Tibial artery (tissue), 4 donors: ENCODE results near the gene TRAF7.

Experiments
- DNase-seq, 2 donors: peaks; one replicate each; pipeline ENCODE4 v3.0.0-alpha.2; 2019
- H3K27ac ChIP-seq, 2 donors: fragments of 200-600 bp; sonication (generic) in 1 of 2; 1 replicate in 1 of 2; 2 replicates in 1 of 2; pipeline ENCODE4 v1.5.1; 2018 to 2019; ENCODE audit warnings: mild to moderate bottlenecking in 1 of 2
- H3K27me3 ChIP-seq, 2 donors: fragments of 200-600 bp; sonication (generic) in 1 of 2; one replicate each; pipeline versions ENCODE4 v1.5.1 to v1.6.0; 2016 to 2019
- H3K36me3 ChIP-seq, 3 donors: fragments of 200-600 bp; sonication (generic) in 2 of 3; one replicate each; pipeline ENCODE4 v1.5.1; 2016 to 2019; ENCODE audit warnings: mild to moderate bottlenecking in 2 of 3
- H3K4me1 ChIP-seq, 4 donors: fragments of 200-600 bp; sonication (generic) in 2 of 4; 1 replicate in 3 of 4; 2 replicates in 1 of 4; pipeline ENCODE4 v1.5.1; 2016 to 2019
- H3K4me3 ChIP-seq, 2 donors: fragments of 200-600 bp; sonication (generic) in 1 of 2; 1 replicate in 1 of 2; 2 replicates in 1 of 2; pipeline ENCODE4 v1.5.1; 2018 to 2019; ENCODE audit warnings: mild to moderate bottlenecking in 2 of 2
- H3K9me3 ChIP-seq, 3 donors: fragments of 200-600 bp; sonication (generic) in 1 of 3; one replicate each; pipeline ENCODE4 v1.5.1; 2016 to 2019
- CTCF ChIP-seq, 2 experiments: fragments of 200-600 bp in 1 of 2; fragments of 450-650 bp in 1 of 2; IDR thresholded peaks; one replicate each; pipeline ENCODE4 v1.5.1; 2017 to 2019; ENCODE audit warnings: antibody characterized with exemption in 2 of 2, mild to moderate bottlenecking in 1 of 2, moderate library complexity in 1 of 2
- intact Hi-C: fragments of 100-400 bp; cut with DNase I; formaldehyde crosslinking; loops from one replicate; pipeline ENCODE4 v1.15.0; 2023; ENCODE audit warnings: low total_unique reads

The TRAF7 gene

GRCh38 chr16:2155977-2156848 lies 631 bp downstream of the TRAF7 start:
- H3K27me3 ChIP-seq, result no peaks in the 10 kb centered on the region
- H3K36me3 ChIP-seq, result peaks cover 0 to 7% (median 0%) of the 10 kb centered on the region in 3 donors
- no peak for TF ChIP-seq CTCF (IDR thresholded peaks at IDR 0.05)
- peaks cover 0 to 89% (median 75%) of the 10 kb centered on the region in 4 donors for H3K4me1 ChIP-seq
- H3K27ac ChIP-seq, result peak overlapping the region; percentile 78 to 84
- H3K9me3 ChIP-seq, result no peaks in the 10 kb centered on the region
- peak overlapping the region; percentile 71 to 78 for H3K4me3 ChIP-seq
- intact Hi-C loops, result no loop called here
- DNase-seq, result no peak

GRCh38 chr16:2156849-2157224 lies 1.3 kb downstream of the TRAF7 start:
- TF ChIP-seq CTCF (IDR thresholded peaks at IDR 0.05), result no peak
- H3K27ac ChIP-seq, result peak overlapping the region; percentile 78 to 84
- H3K4me3 ChIP-seq, result peak overlapping the region; percentile 71 to 78
- no peaks in the 10 kb centered on the region for H3K9me3 ChIP-seq
- peaks cover 0 to 89% (median 69%) of the 10 kb centered on the region in 4 donors for H3K4me1 ChIP-seq
- no peaks in the 10 kb centered on the region for H3K27me3 ChIP-seq
- intact Hi-C loops, result no loop called here
- peaks cover 0 to under 1% (median 0%) of the 10 kb centered on the region in 3 donors for H3K36me3 ChIP-seq
- DNase-seq, result no peak

- no peak for TF ChIP-seq CTCF (IDR thresholded peaks at IDR 0.05)
- DNase-seq, result no peak
- Histone ChIP-seq H3K27me3 (no peaks in the 10 kb centered on the region), H3K27ac (peak overlapping the region; percentile 78 to 84), H3K36me3 (no peaks in the 10 kb centered on the region), H3K4me3 (no peak overlapping the region), H3K4me1 (peaks cover 0 to 87% (median 61%) of the 10 kb centered on the region in 4 donors), H3K9me3 (no peaks in the 10 kb centered on the region)
- intact Hi-C loops, result no loop called here
These were observed 2.1 kb downstream of the TRAF7 start for GRCh38 chr16:2157480-2158261.

- Histone ChIP-seq H3K4me3 (no peak overlapping the region), H3K27ac (peak overlapping the region in 1 of 2 donors; percentile 84), H3K4me1 (peaks cover 0 to 87% (median 56%) of the 10 kb centered on the region in 4 donors), H3K27me3 (no peaks in the 10 kb centered on the region), H3K36me3 (no peaks in the 10 kb centered on the region), H3K9me3 (no peaks in the 10 kb centered on the region)
- DNase-seq, result no peak
- TF ChIP-seq CTCF (IDR thresholded peaks at IDR 0.05), result no peak
- intact Hi-C loops, result no loop called here
These were observed 2.7 kb downstream of the TRAF7 start for GRCh38 chr16:2158262-2158638.

- Histone ChIP-seq H3K27ac (peak overlapping the region; percentile 52 to 84), H3K36me3 (peaks cover 0 to 4% (median 0%) of the 10 kb centered on the region in 3 donors), H3K27me3 (no peaks in the 10 kb centered on the region), H3K9me3 (no peaks in the 10 kb centered on the region), H3K4me3 (peak overlapping the region; percentile 25 to 36), H3K4me1 (peaks cover 0 to 86% (median 46%) of the 10 kb centered on the region in 4 donors)
- peak; percentile 43 to 80 for DNase-seq
- intact Hi-C loops, result no loop called here
- no peak for TF ChIP-seq CTCF (IDR thresholded peaks at IDR 0.05)
These were observed 3.7 kb downstream of the TRAF7 start for GRCh38 chr16:2159175-2159838.
